HepG2 (cell line): ENCODE measurements around the gene FAHD1. TPM values are rescaled to one million over a fixed set of nuclear protein-coding genes. Genes with fewer than 3 reads are reported as not detected.
A peak's percentile ranks its signal among the peaks of the same experiment; 100 is the strongest.

Experiments
- ATAC-seq: fragments of 200-7000 bp; cut with Tn5 transposase; 3 replicates; pipeline ENCODE4 v1.9.1; 2020; ENCODE audit warnings: mild to moderate bottlenecking, moderate library complexity
- BruUV-seq: library from RNA; stranded (reverse); fragments of 400-500 nt; replicated peaks from 2 replicates; lab custom pipeline; 2021; lab: Mats Ljungman, UMichigan
- CTCF ChIA-PET: fragments of 300-600 bp; formaldehyde crosslinking; extraction: SDS; loops from one replicate; lab custom pipeline; 2021; ENCODE audit warnings: low total read pairs, inconsistent platforms, low intra/inter-chr PET ratio; lab: Yijun Ruan, JAX
- POLR2A ChIA-PET: fragments of 350-600 bp; sonication (Branson Sonifier 250); formaldehyde crosslinking; loops from one replicate; lab custom pipeline; 2020; ENCODE audit warnings: antibody characterized with exemption, inconsistent platforms; lab: Yijun Ruan, JAX
- DNase-seq: peaks from one replicate; pipeline ENCODE4 v3.0.0-alpha.2; 2015; ENCODE audit warnings: low spot score
- FAIRE-seq: peaks from 3 replicates; lab custom pipeline; 2011; peaks lifted over from hg19 to GRCh38; lab: Jason Lieb, UNC
- H2AFZ ChIP-seq: one replicate; pipeline ENCODE4 v1.6.1; 2011; ENCODE audit warnings: low read length, inconsistent platforms
- H3K27ac ChIP-seq: fragments of 300-600 bp; 3 replicates; pipeline ENCODE4 v1.8.0; 2011; ENCODE audit warnings: mixed run types, mild to moderate bottlenecking, mixed read lengths, low read length, inconsistent platforms; ENCODE audit not compliant: insufficient read depth; ENCODE audit errors: extremely low read length
- H3K27me3 ChIP-seq, 2 experiments: fragments of 200-600 bp in 1 of 2; 2 replicates in 1 of 2; 3 replicates in 1 of 2; pipeline versions ENCODE4 v1.6.0 to v1.8.0; 2011; ENCODE audit warnings: low read length in 2 of 2, mild to moderate bottlenecking in 2 of 2, moderate library complexity in 2 of 2, inconsistent platforms in 1 of 2; ENCODE audit not compliant: insufficient read depth in 2 of 2, control insufficient read depth in 1 of 2
- H3K36me3 ChIP-seq, 2 experiments: fragments of 200-600 bp in 1 of 2; replicated peaks in 1 of 2; 2 replicates in 1 of 2; 3 replicates in 1 of 2; pipeline versions ENCODE4 v1.5.1 to v1.8.0; 2011; ENCODE audit warnings: low read length in 2 of 2, inconsistent platforms in 1 of 2; ENCODE audit not compliant: insufficient read depth in 2 of 2, control insufficient read depth in 1 of 2
- H3K4me1 ChIP-seq: 2 replicates; pipeline ENCODE4 v1.5.1; 2012; ENCODE audit warnings: low read length, inconsistent platforms; ENCODE audit not compliant: insufficient read depth
- H3K4me2 ChIP-seq: 2 replicates; pipeline ENCODE4 v1.6.0; 2011; ENCODE audit warnings: low read depth, low read length, inconsistent platforms
- H3K4me3 ChIP-seq, 3 experiments: fragments of 200-600 bp in 1 of 3; sonication (generic), shearing (Covaris generic) in 1 of 3; replicated peaks in 1 of 3; 2 replicates each; pipeline ENCODE4 v1.5.1; 2011 to 2016; ENCODE audit warnings: low read length in 3 of 3, inconsistent platforms in 2 of 3, low read depth in 2 of 3, mild to moderate bottlenecking in 2 of 3, control low read depth in 1 of 3, mixed read lengths in 1 of 3; ENCODE audit not compliant: insufficient read depth in 1 of 3
- H3K79me2 ChIP-seq: one replicate; pipeline ENCODE4 v1.6.1; 2011; ENCODE audit warnings: low read length, inconsistent platforms; ENCODE audit not compliant: insufficient read depth
- H3K9ac ChIP-seq: 2 replicates; pipeline ENCODE4 v1.6.0; 2011; ENCODE audit warnings: mild to moderate bottlenecking, low read depth, low read length, inconsistent platforms; ENCODE audit not compliant: insufficient read depth
- H3K9me3 ChIP-seq: 2 replicates; pipeline ENCODE4 v1.5.1; 2012; ENCODE audit warnings: mild to moderate bottlenecking, low read length
- H4K20me1 ChIP-seq: 2 replicates; pipeline ENCODE4 v1.6.0; 2011; ENCODE audit warnings: inconsistent platforms, mild to moderate bottlenecking, low read length, moderate library complexity; ENCODE audit not compliant: insufficient read depth
- HMGXB3 ChIP-seq: sonication (generic); formaldehyde crosslinking; IDR thresholded peaks from 2 replicates; pipeline ENCODE4 v1.4.0; 2020; ENCODE audit warnings: missing genetic modification reagents, borderline replicate concordance
- IKZF1 ChIP-seq: fragments of 450-650 bp; IDR thresholded peaks from 2 replicates; pipeline ENCODE4 v1.7.1; 2016
- KLF6 ChIP-seq: IDR thresholded peaks from 2 replicates; pipeline ENCODE4 v1.8.0; 2016; ENCODE audit warnings: missing biosample characterization, missing genetic modification reagents
- MIXL1 ChIP-seq: IDR thresholded peaks from 2 replicates; pipeline ENCODE4 v1.6.1; 2016
- NFIC ChIP-seq: IDR thresholded peaks from 2 replicates; pipeline ENCODE4 v1.6.1; 2012; ENCODE audit warnings: mild to moderate bottlenecking, low read length, inconsistent platforms
- PHF21A ChIP-seq: sonication (generic); formaldehyde crosslinking; IDR thresholded peaks from 2 replicates; pipeline ENCODE4 v1.5.0; 2020; ENCODE audit warnings: mild to moderate bottlenecking, missing genetic modification reagents
- POLR2G ChIP-seq: fragments of 200-400 bp; formaldehyde crosslinking; IDR thresholded peaks from 2 replicates; pipeline ENCODE4 v1.6.1; 2018; ENCODE audit warnings: mild to moderate bottlenecking, low read depth, low read length, moderate library complexity
- SUZ12 ChIP-seq: fragments of 150-350 bp; IDR thresholded peaks from 2 replicates; pipeline ENCODE4 v1.6.1; 2014; ENCODE audit warnings: low read depth, low read length
- TCF7 ChIP-seq: sonication (generic); IDR thresholded peaks from 2 replicates; pipeline ENCODE4 v1.6.1; 2016; ENCODE audit warnings: antibody characterized with exemption, low read depth
- THAP11 ChIP-seq: IDR thresholded peaks from 2 replicates; pipeline ENCODE4 v1.6.1; 2016; ENCODE audit warnings: missing biosample characterization, missing genetic modification reagents
- ZFY ChIP-seq: sonication (generic); formaldehyde crosslinking; IDR thresholded peaks from 2 replicates; pipeline ENCODE4 v1.4.0; 2020; ENCODE audit warnings: missing genetic modification reagents
- ZMAT5 ChIP-seq: sonication (generic); formaldehyde crosslinking; IDR thresholded peaks from 2 replicates; pipeline ENCODE4 v1.5.0; 2020; ENCODE audit warnings: mild to moderate bottlenecking, low read depth, missing genetic modification reagents, borderline replicate concordance
- ZNF124 ChIP-seq: sonication (generic); formaldehyde crosslinking; IDR thresholded peaks from 2 replicates; pipeline ENCODE4 v1.4.0; 2020; ENCODE audit warnings: missing genetic modification reagents
- ZNF75D ChIP-seq: sonication (generic); formaldehyde crosslinking; IDR thresholded peaks from 2 replicates; pipeline ENCODE4 v1.8.1; 2023; ENCODE audit warnings: missing genetic modification reagents, mild to moderate bottlenecking, borderline replicate concordance
- ZNF841 ChIP-seq: sonication (generic); formaldehyde crosslinking; IDR thresholded peaks from 2 replicates; pipeline ENCODE4 v1.8.1; 2023; ENCODE audit warnings: missing genetic modification reagents, borderline replicate concordance
- ZSCAN12 ChIP-seq: sonication (generic); formaldehyde crosslinking; IDR thresholded peaks from 2 replicates; pipeline ENCODE4 v1.9.0; 2021; ENCODE audit warnings: mild to moderate bottlenecking, missing genetic modification reagents
- WGBS: methylation state at CpG from one replicate; pipeline ENCODE4 v1.1.6; 2017; ENCODE audit warnings: low lambda C conversion rate; 5-methylcytosine and 5-hydroxymethylcytosine counted together
- in situ Hi-C: cut with HindIII; loops from 2 replicates; pipeline ENCODE4 v1.10.0; 2017; ENCODE audit warnings: low pct_unique_long_range_greater_than_20kb; ENCODE audit not compliant: extremely low pct_ligation_motif_present
- intact Hi-C: fragments of 100-400 bp; cut with micrococcal nuclease; formaldehyde crosslinking; loops from one replicate; pipeline ENCODE4 v1.10.0; 2022; ENCODE audit not compliant: unreplicated experiment
- polyA plus RNA-seq, 8 experiments: library from polyadenylated mRNA; depleted of rRNA in 3 of 8; stranded (reverse) in 7 of 8; unstranded in 1 of 8; fragments of >200 nt; fragmentation: Illumina TruSeq in 4 of 8; extraction: Trizol in 4 of 8; gene quantifications; 2 replicates each; pipeline versions ENCODE4 v1.2.1 to v1.2.3, GENCODE V29; 2011 to 2016; ENCODE audit warnings: low read depth in 4 of 8, missing spikeins in 1 of 8, mixed read lengths in 1 of 8; ENCODE audit not compliant: insufficient read depth in 1 of 8
- total RNA-seq, 5 experiments: library from RNA; depleted of rRNA; stranded (reverse); fragments of >200 nt; fragmentation: Illumina TruSeq; extraction: Trizol; gene quantifications; 2 replicates each; pipeline ENCODE4 v1.2.3, GENCODE V29; 2016; ENCODE audit warnings: low read depth in 1 of 5
- TF ChIP-seq, protein P1 (sequence below): IDR thresholded peaks from 2 replicates; pipeline ENCODE4 v1.6.1; 2016; ENCODE audit warnings: missing compliant biosample characterization, missing genetic modification reagents, borderline replicate concordance
- TF ChIP-seq, protein P2 (sequence below): IDR thresholded peaks from 2 replicates; pipeline ENCODE4 v1.6.1; 2018; ENCODE audit warnings: missing genetic modification reagents, mild to moderate bottlenecking, missing compliant biosample characterization

FAHD1 gene
- total and polyA plus RNA-seq, 2 of the 13 experiments (the other 11 are each of a cell fraction or from before 2014, with no cell fraction given): 39.0 to 45.3 TPM

GRCh38 chr16:1828645-1829410 is 1.8 kb downstream of the FAHD1 start:
- ChIA-PET CTCF (no interaction called here), POLR2A (interaction anchor here (0.9 to 5.7 kb wide), 8 partner anchors 16 to 156 kb away, joined by 3 to 49 read pairs (median 4); partner anchors contain the start of genes NUBP2, RPS2 and SPSB3)
- Histone ChIP-seq H3K4me1 (peaks cover 68% of the 10 kb centered on the region), H3K27ac (peak overlapping the region; percentile 93), H3K36me3 (peaks cover 0 to 1% of the 10 kb centered on the region in 2 experiments; a peak in 2 of 5 replicates), H2AFZ (no peak overlapping the region), H3K27me3 (no peaks in the 10 kb centered on the region; a peak in 1 of 5 replicates), H3K4me3 (peak overlapping the region; percentile 72 to 97 (median 92)), H3K9ac (peak overlapping the region; percentile 84), H3K9me3 (no peaks in the 10 kb centered on the region), H3K79me2 (peaks cover 65% of the 10 kb centered on the region), H3K4me2 (peak overlapping the region; percentile 98), H4K20me1 (peaks cover 5% of the 10 kb centered on the region; the same call in 1 of the 2 replicates)
- peak; percentile 96 for FAIRE-seq
- WGBS: under 1% methylated on average over 10 of the region's 11 CpGs
- intact Hi-C loops: loop anchor here (5.0 kb wide), 1 partner anchor 47 kb away; the partner anchor contains the start of genes NUBP2 and SPSB3
- peak; percentile 10; the same call in 2 of the 3 replicates for ATAC-seq
- in situ Hi-C loops: no loop called here
- peak; percentile 90 for DNase-seq
- BruUV-seq: no TSS peak
- TF ChIP-seq, protein P1, sequence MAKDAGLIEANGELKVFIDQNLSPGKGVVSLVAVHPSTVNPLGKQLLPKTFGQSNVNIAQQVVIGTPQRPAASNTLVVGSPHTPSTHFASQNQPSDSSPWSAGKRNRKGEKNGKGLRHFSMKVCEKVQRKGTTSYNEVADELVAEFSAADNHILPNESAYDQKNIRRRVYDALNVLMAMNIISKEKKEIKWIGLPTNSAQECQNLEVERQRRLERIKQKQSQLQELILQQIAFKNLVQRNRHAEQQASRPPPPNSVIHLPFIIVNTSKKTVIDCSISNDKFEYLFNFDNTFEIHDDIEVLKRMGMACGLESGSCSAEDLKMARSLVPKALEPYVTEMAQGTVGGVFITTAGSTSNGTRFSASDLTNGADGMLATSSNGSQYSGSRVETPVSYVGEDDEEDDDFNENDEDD (CRISPR knock-in tag): no peak; the same call in 1 of the 2 replicates
- TF ChIP-seq THAP11 (peak; percentile 68), ZSCAN12 (no peak), MIXL1 (CRISPR knock-in tag) (peak; percentile 92), POLR2G (peak; percentile 78), ZFY (CRISPR knock-in tag) (peak; percentile 25), ZMAT5 (CRISPR knock-in tag) (no peak), ZNF75D (CRISPR knock-in tag) (no peak), TCF7 (peak; percentile 29; the same call in 1 of the 2 replicates), ZNF841 (CRISPR knock-in tag) (no peak), IKZF1 (no peak), ZNF124 (peak; percentile 79; the same call in 1 of the 2 replicates), SUZ12 (no peak), PHF21A (peak; percentile 91), HMGXB3 (CRISPR knock-in tag) (no peak), NFIC (no peak), KLF6 (no peak)
- TF ChIP-seq, protein P2, sequence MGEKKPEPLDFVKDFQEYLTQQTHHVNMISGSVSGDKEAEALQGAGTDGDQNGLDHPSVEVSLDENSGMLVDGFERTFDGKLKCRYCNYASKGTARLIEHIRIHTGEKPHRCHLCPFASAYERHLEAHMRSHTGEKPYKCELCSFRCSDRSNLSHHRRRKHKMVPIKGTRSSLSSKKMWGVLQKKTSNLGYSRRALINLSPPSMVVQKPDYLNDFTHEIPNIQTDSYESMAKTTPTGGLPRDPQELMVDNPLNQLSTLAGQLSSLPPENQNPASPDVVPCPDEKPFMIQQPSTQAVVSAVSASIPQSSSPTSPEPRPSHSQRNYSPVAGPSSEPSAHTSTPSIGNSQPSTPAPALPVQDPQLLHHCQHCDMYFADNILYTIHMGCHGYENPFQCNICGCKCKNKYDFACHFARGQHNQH (CRISPR knock-in tag): peak; percentile 89
